Esophagus muscularis mucosa (tissue), 4 donors: ENCODE data around the gene MUC21. TPM values are rescaled to one million over a fixed set of nuclear protein-coding genes. Genes with fewer than 3 reads are reported as not detected.
"Not testable (repeated sequence)": the region's sequence is repeated elsewhere in the genome, so short reads cannot be mapped to it uniquely, and the experiment has no call there.

Source experiments
- DNase-seq: peaks from one replicate; pipeline ENCODE4 v3.0.0-alpha.2; 2017; ENCODE audit errors: extremely low spot score
- H3K27ac ChIP-seq, 4 donors: fragments of 200-600 bp; sonication (generic); replicated peaks in 1 of 4; 1 replicate in 3 of 4; 2 replicates in 1 of 4; pipeline ENCODE4 v1.5.1; 2016 to 2019; ENCODE audit warnings: mild to moderate bottlenecking in 1 of 4
- H3K27me3 ChIP-seq, 4 donors: fragments of 200-600 bp; sonication (generic); one replicate each; pipeline versions ENCODE4 v1.5.1 to v1.6.0; 2016 to 2019
- H3K36me3 ChIP-seq, 4 donors: fragments of 200-600 bp; sonication (generic); one replicate each; pipeline ENCODE4 v1.5.1; 2016 to 2019
- H3K4me1 ChIP-seq, 4 donors: fragments of 200-600 bp; sonication (generic); one replicate each; pipeline ENCODE4 v1.5.1; 2016 to 2019
- H3K4me3 ChIP-seq, 4 donors: fragments of 200-600 bp; sonication (generic); 1 replicate in 2 of 4; 2 replicates in 2 of 4; pipeline ENCODE4 v1.5.1; 2016 to 2019; ENCODE audit warnings: mild to moderate bottlenecking in 4 of 4, moderate library complexity in 1 of 4
- H3K9me3 ChIP-seq, 4 donors: fragments of 200-600 bp; sonication (generic); 1 replicate in 3 of 4; 2 replicates in 1 of 4; pipeline ENCODE4 v1.5.1; 2016 to 2019
- EP300 ChIP-seq: sonication (generic); formaldehyde crosslinking; IDR thresholded peaks from one replicate; pipeline ENCODE4 v1.6.1; 2017; ENCODE audit warnings: antibody characterized with exemption
- POLR2A ChIP-seq: fragments of 450-650 bp; IDR thresholded peaks from one replicate; pipeline ENCODE4 v1.6.1; 2017; ENCODE audit warnings: antibody characterized with exemption, moderate library complexity, mild to moderate bottlenecking, low read depth
- POLR2AphosphoS5 ChIP-seq, 2 donors: sonication (generic); formaldehyde crosslinking; IDR thresholded peaks; one replicate each; pipeline ENCODE4 v1.6.1; 2017; ENCODE audit warnings: antibody characterized with exemption in 2 of 2
- WGBS: methylation state at CpG from one replicate; pipeline ENCODE4 v1.1.5; 2018; 5-methylcytosine and 5-hydroxymethylcytosine counted together
- intact Hi-C: fragments of 100-400 bp; cut with DNase I; formaldehyde crosslinking; loops from one replicate; pipeline ENCODE4 v1.15.1; 2023
- total RNA-seq, 4 donors: library from RNA; depleted of rRNA; stranded (reverse); fragments of >200 nt; gene quantifications; one replicate each; pipeline versions ENCODE4 v1.1.0 to v1.2.1, GENCODE V29; 2016
- TF ChIP-seq, protein P1 (sequence below), 3 experiments: fragments of 200-600 bp in 2 of 3; fragments of 450-650 bp in 1 of 3; sonication (generic) in 2 of 3; IDR thresholded peaks; one replicate each; pipeline ENCODE4 v1.5.1; 2017 to 2019; ENCODE audit warnings: antibody characterized with exemption in 3 of 3, mild to moderate bottlenecking in 2 of 3, moderate library complexity in 1 of 3

The MUC21 gene
- total RNA-seq, 4 donors from 2014 or later: 2.1 TPM; not detected in 3

DNA sequence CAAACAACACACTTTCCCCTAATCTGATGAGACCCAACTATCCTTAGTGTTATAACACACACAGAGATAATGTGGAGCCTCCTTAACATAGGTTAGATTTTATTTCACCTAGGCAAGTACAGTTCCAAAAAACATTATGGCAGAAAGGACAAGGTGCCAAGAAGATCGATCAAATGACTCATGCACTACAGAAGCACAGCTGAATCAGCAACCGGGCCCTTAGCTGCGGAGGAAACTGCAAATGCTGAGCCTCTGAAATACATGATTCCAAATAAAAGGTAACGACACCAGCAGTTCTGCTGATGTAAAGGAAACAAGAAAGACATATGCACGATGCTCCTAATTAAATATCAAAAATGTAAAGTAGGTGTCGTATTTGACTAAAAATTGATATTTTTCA, 19.9 kb upstream of the MUC21 start:
- TF ChIP-seq EP300 (no peak), POLR2AphosphoS5 (IDR thresholded peaks at IDR 0.05) (no peak), POLR2A (no peak)
- TF ChIP-seq, protein P1, sequence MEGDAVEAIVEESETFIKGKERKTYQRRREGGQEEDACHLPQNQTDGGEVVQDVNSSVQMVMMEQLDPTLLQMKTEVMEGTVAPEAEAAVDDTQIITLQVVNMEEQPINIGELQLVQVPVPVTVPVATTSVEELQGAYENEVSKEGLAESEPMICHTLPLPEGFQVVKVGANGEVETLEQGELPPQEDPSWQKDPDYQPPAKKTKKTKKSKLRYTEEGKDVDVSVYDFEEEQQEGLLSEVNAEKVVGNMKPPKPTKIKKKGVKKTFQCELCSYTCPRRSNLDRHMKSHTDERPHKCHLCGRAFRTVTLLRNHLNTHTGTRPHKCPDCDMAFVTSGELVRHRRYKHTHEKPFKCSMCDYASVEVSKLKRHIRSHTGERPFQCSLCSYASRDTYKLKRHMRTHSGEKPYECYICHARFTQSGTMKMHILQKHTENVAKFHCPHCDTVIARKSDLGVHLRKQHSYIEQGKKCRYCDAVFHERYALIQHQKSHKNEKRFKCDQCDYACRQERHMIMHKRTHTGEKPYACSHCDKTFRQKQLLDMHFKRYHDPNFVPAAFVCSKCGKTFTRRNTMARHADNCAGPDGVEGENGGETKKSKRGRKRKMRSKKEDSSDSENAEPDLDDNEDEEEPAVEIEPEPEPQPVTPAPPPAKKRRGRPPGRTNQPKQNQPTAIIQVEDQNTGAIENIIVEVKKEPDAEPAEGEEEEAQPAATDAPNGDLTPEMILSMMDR (IDR thresholded peaks at IDR 0.05): no peak
- WGBS: 69% methylated on average over 6 of the region's 6 CpGs
- Histone ChIP-seq H3K27ac (no peak overlapping the region), H3K4me3 (no peak overlapping the region), H3K4me1 (no peaks in the 10 kb centered on the region), H3K9me3 (no peaks in the 10 kb centered on the region), H3K36me3 (no peaks in the 10 kb centered on the region), H3K27me3 (peaks cover 0 to 13% (median 0%) of the 10 kb centered on the region in 4 donors)
- no peak for DNase-seq
- intact Hi-C loops: no loop called here

DNA sequence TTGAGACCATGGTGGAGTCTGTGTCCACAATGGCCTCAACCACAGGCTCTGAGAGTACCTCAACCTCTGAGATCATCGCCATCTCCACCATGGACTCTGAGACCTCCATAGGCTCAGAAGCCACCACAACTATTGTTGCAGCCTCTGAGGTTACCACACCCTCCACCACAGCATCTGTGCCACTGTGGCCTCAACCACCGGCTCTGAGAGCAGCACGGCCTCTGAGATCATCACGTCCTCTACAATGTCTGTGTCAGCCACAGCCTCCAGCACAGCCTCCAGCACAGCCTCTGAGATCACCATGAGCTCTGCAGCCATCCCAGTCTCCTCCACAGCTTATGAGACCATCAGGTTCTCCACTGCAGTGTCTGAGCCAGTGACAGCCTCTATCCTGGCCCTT, 19.4 kb upstream of the MUC21 start:
- peaks cover 0 to 13% (median 0%) of the 10 kb centered on the region in 4 donors for H3K27me3 ChIP-seq
- no peaks in the 10 kb centered on the region for H3K36me3 ChIP-seq
- no peak for TF ChIP-seq POLR2A
- no peak for TF ChIP-seq POLR2AphosphoS5 (IDR thresholded peaks at IDR 0.05)
- TF ChIP-seq EP300: no peak
- TF ChIP-seq, protein P1 (IDR thresholded peaks at IDR 0.05): no peak
- H3K27ac ChIP-seq: no peak overlapping the region
- H3K4me1 ChIP-seq: no peaks in the 10 kb centered on the region
- H3K9me3 ChIP-seq: no peaks in the 10 kb centered on the region
- no peak overlapping the region for H3K4me3 ChIP-seq
- WGBS: 64% methylated on average over 4 of the region's 4 CpGs
- intact Hi-C loops: no loop called here
- DNase-seq: no peak

DNA sequence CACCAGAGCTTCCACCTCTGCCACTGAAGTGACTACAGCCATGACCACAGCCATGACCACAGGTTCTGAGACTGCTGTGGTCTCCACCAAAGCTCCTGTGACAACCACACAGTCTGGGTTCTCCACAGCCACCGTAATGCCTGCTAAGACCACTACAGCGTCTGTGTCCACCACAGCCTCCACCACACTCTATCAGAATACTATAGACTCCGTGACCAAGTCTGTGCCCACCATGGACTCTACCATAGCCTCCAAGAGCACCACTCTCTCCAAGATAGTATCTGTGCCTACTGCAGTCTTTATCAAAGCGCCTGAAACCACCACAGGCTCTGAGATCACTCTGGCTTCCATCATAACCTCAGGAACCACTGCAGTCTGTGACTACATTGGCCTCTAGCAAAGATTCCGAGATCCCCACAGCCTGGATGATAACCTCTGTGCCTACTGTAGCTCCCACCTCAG, 18.3 kb upstream of the MUC21 start:
- Histone ChIP-seq H3K27ac (no peak overlapping the region), H3K36me3 (no peaks in the 10 kb centered on the region), H3K27me3 (peaks cover 0 to 10% (median 0%) of the 10 kb centered on the region in 4 donors), H3K9me3 (no peaks in the 10 kb centered on the region), H3K4me1 (no peaks in the 10 kb centered on the region), H3K4me3 (no peak overlapping the region)
- DNase-seq: no peak
- WGBS: 95% methylated on average over 5 of the region's 5 CpGs
- TF ChIP-seq POLR2A: no peak
- TF ChIP-seq EP300: no peak
- TF ChIP-seq POLR2AphosphoS5 (IDR thresholded peaks at IDR 0.05): no peak
- TF ChIP-seq, protein P1 (IDR thresholded peaks at IDR 0.05): no peak
- intact Hi-C loops: no loop called here

DNA sequence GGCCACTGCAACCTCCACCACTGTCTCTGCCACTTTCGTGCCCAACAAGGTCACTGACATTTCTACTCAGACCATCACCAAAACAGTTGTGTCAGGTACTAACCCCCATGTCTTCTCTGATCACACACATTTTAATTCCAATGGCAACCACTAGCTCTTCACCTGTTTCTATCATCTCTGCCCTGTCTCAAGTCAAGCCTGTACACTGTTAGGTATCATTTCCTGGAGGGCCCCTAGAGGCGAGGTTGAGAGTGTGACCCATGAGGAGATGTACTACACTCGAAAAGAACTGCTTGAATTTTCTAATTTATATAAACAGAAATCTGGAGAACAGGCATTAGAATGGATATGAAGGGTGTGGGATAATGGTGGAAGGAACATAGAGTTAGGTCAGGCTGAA, 17.4 kb upstream of the MUC21 start:
- intact Hi-C loops: no loop called here
- Histone ChIP-seq H3K9me3 (no peaks in the 10 kb centered on the region), H3K36me3 (no peaks in the 10 kb centered on the region), H3K27me3 (peaks cover 0 to 10% (median 0%) of the 10 kb centered on the region in 4 donors), H3K4me3 (no peak overlapping the region), H3K4me1 (no peaks in the 10 kb centered on the region), H3K27ac (no peak overlapping the region)
- TF ChIP-seq, protein P1 (IDR thresholded peaks at IDR 0.05): no peak
- TF ChIP-seq POLR2A: no peak
- no peak for TF ChIP-seq POLR2AphosphoS5 (IDR thresholded peaks at IDR 0.05)
- no peak for TF ChIP-seq EP300
- DNase-seq: no peak
- WGBS: 81% methylated on average over 3 of the region's 3 CpGs

DNA sequence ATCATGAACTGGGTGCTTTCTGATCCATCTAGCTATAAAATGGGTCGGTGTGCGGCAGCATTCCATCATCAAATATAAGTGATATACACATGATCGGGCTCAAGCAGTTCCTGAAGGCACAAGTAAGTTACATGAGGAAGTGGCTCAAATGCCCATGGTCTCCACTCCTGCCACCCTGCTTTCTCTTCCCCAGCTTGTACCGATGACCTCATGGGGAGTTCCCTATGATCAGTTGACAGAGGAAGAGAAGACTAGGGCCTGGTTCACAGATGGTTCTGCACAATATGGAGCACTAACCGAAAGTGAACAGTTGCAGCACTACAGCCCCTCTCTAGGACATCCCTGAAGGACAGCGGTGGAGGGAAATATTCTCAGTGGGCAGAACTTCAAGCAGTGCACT, 14.3 kb upstream of the MUC21 start:
- H3K27ac ChIP-seq, H3K36me3 ChIP-seq, DNase-seq, H3K9me3 ChIP-seq, intact Hi-C loops, H3K4me3 ChIP-seq, H3K4me1 ChIP-seq: not testable (repeated sequence)
- peaks cover 0 to 22% (median 0%) of the 10 kb centered on the region in 4 donors for H3K27me3 ChIP-seq
- 97% methylated on average over 6 of the region's 6 CpGs for WGBS
